ENCODE measurements around the gene PBX3. TPM values are rescaled to one million over a fixed set of nuclear protein-coding genes. Genes with fewer than 3 reads are reported as not detected.

PBX3 gene
- total and polyA plus RNA-seq, 7 donors, result 4.2 to 12.7 (median 6.6) TPM

DNA sequence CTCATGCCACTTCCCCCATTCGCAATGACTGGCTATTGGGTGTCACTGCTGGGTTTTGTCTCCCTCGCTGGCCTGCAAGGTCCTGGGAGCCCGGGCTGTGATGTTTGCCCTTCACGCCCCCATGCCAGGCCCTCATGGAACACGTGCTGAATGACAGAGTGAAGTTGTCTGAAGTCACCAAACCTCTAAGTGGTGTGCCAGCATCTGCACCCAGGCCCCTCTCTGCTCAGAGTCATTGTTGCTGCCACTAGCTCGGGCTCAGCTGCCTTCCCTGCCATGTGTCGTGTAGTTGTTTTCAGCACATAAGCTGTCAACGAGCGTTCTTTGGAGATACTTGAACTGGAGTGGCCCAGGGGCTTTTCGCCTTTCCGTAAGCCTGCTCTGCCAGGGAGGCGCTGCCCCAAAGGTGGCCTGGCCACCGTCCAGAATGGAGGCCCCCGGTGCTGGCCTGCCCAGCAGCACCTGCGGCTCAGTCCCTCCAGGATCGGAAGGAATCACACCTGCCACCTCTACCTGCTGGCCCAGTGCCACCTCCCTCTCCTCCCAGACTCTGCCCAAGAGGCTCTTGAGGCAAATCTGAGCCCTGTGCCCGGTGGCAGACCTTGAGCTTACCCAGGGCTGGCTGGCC lies 250.1 kb downstream of the PBX3 start:
- WGBS, 3 donors, result 79 to 86% (median 83%) methylated on average over 17 of the region's 17 CpGs
- TF ChIP-seq, protein P1, sequence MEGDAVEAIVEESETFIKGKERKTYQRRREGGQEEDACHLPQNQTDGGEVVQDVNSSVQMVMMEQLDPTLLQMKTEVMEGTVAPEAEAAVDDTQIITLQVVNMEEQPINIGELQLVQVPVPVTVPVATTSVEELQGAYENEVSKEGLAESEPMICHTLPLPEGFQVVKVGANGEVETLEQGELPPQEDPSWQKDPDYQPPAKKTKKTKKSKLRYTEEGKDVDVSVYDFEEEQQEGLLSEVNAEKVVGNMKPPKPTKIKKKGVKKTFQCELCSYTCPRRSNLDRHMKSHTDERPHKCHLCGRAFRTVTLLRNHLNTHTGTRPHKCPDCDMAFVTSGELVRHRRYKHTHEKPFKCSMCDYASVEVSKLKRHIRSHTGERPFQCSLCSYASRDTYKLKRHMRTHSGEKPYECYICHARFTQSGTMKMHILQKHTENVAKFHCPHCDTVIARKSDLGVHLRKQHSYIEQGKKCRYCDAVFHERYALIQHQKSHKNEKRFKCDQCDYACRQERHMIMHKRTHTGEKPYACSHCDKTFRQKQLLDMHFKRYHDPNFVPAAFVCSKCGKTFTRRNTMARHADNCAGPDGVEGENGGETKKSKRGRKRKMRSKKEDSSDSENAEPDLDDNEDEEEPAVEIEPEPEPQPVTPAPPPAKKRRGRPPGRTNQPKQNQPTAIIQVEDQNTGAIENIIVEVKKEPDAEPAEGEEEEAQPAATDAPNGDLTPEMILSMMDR (IDR thresholded peaks at IDR 0.05), result no peak
- no peak overlapping the region for H3K4me3 ChIP-seq
- intact Hi-C loops (cut with DNase I), result no loop called here
- H3K4me1 ChIP-seq, result no peaks in the 10 kb centered on the region
- peak in 1 of 2 donors; percentile 35 for DNase-seq
- no peaks in the 10 kb centered on the region for H3K36me3 ChIP-seq (ENCODE audit: insufficient read depth in 1 of 2, low read depth in 1 of 2)
- H3K9me3 ChIP-seq, result no peaks in the 10 kb centered on the region
- H3K27me3 ChIP-seq (ENCODE audit: insufficient read depth in 3 of 3, low read length in 2 of 3), result peaks cover 0 to 4% (median 3%) of the 10 kb centered on the region in 3 donors
- no peak overlapping the region for H3K27ac ChIP-seq
- ATAC-seq, result no peak

DNA sequence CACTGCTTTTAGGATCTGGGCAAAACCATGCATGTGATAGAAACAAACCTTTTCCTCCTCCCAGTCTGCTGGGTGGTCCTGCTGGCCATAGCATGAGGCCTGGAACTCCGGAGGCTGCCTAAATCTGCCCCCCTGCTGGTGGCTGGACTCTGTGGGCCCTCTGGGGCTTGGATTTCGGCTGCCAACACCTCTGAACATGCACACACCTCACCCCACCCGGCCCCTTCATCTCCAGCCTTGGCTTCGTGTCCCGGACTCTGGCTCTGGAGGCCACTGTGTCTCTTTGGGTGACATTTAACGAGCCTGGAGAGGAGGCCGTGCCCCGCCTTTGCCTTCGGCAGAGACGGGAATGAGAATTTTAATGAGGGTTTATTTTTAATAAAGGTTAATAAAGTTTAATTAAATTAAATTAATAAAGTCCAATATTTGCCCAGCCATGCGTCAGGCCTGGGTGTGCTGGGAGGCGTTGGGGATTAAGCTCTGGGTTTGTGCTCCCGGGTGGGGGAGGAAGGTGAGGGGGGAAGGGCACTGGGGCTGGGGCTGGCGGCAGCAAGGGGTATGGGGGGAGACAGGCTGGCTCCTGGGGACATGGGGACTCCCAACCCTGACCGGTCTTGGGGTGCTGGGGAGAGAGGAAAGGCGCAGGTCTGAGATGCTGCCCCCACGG lies 251.8 kb downstream of the PBX3 start:
- H3K9me3 ChIP-seq, result no peaks in the 10 kb centered on the region
- no peaks in the 10 kb centered on the region for H3K4me1 ChIP-seq
- intact Hi-C loops (cut with DNase I), result no loop called here
- H3K4me3 ChIP-seq, result no peak overlapping the region
- no peaks in the 10 kb centered on the region for H3K36me3 ChIP-seq (ENCODE audit: insufficient read depth in 1 of 2, low read depth in 1 of 2)
- no peak overlapping the region for H3K27ac ChIP-seq
- ATAC-seq (no peak), DNase-seq (peak in 1 of 2 donors; percentile 42)
- TF ChIP-seq, protein P1 (IDR thresholded peaks at IDR 0.05), result no peak
- WGBS, 3 donors, result 81 to 87% (median 84%) methylated on average over 17 of the region's 17 CpGs
- H3K27me3 ChIP-seq (ENCODE audit: insufficient read depth in 3 of 3, low read length in 2 of 3), result peaks cover 0 to 4% (median 3%) of the 10 kb centered on the region in 3 donors

DNA sequence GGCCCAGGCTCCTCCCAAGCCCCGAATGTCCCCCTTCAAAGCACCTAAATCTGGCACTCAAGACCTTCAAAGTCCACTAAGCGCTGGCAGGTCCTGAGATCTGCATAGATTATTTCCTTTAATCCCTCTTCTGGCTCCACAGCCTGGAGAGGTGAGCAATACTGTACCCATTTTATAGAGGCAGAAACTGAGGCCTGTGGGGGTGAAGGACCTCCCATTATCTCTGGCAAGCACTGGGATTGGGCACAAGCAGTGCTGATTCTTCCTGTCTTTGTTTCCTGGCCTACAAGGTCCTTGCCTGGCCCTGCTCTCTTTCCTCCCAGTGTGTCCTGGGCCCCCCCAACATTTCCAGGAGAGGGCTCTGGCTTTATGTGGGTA lies 252.3 kb downstream of the PBX3 start:
- Histone ChIP-seq H3K4me3 (no peak overlapping the region), H3K9me3 (no peaks in the 10 kb centered on the region), H3K27me3 (ENCODE audit: insufficient read depth in 3 of 3, low read length in 2 of 3) (peaks cover 0 to 4% (median 3%) of the 10 kb centered on the region in 3 donors), H3K36me3 (ENCODE audit: insufficient read depth in 1 of 2, low read depth in 1 of 2) (no peaks in the 10 kb centered on the region), H3K27ac (no peak overlapping the region), H3K4me1 (no peaks in the 10 kb centered on the region)
- no peak for DNase-seq
- 63 to 91% (median 82%) methylated on average over 2 of the region's 2 CpGs for WGBS, 3 donors
- intact Hi-C loops (cut with DNase I), result no loop called here
- no peak for ATAC-seq
- TF ChIP-seq, protein P1 (IDR thresholded peaks at IDR 0.05), result no peak

DNA sequence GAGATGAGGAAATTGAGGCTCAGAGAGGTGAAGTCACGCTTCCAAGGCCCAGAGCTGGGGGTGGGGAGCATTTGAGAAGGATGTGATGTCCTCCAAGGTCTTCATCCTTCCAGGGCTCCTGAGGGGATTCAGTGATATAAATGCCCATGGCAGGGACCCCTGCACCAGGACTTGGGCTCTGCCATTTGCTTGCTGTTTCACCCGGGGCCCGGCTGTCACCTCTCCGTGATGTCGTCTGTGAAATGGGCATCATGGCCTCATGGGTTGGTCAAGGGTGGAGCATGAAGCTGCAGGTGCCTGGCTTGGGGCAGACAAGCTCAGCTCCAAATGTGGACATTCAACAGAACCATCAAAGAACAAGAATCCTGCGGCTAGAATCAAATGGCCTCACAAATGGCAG lies 253.1 kb downstream of the PBX3 start:
- Histone ChIP-seq H3K36me3 (ENCODE audit: insufficient read depth in 1 of 2, low read depth in 1 of 2) (no peaks in the 10 kb centered on the region), H3K4me3 (no peak overlapping the region), H3K4me1 (no peaks in the 10 kb centered on the region), H3K27ac (no peak overlapping the region), H3K27me3 (ENCODE audit: insufficient read depth in 3 of 3, low read length in 2 of 3) (peaks cover 0 to 4% (median 3%) of the 10 kb centered on the region in 3 donors), H3K9me3 (no peaks in the 10 kb centered on the region)
- TF ChIP-seq, protein P1 (IDR thresholded peaks at IDR 0.05), result no peak
- DNase-seq, result no peak
- ATAC-seq, result no peak
- intact Hi-C loops (cut with DNase I), result no loop called here
- WGBS, 3 donors, result 86 to 90% (median 90%) methylated on average over 6 of the region's 6 CpGs

Data from psoas muscle (tissue), 8 donors.